Measurements from ENCODE around the gene WNK4. TPM values are rescaled to one million over a fixed set of nuclear protein-coding genes. Genes with fewer than 3 reads are reported as not detected.

Gene WNK4
- total and polyA plus RNA-seq, 10 of the 15 experiments (the other 5 are each of a cell fraction or from before 2014, with no cell fraction given) = 0.06 to 0.29 (median 0.13) TPM; not detected in 5

DNA sequence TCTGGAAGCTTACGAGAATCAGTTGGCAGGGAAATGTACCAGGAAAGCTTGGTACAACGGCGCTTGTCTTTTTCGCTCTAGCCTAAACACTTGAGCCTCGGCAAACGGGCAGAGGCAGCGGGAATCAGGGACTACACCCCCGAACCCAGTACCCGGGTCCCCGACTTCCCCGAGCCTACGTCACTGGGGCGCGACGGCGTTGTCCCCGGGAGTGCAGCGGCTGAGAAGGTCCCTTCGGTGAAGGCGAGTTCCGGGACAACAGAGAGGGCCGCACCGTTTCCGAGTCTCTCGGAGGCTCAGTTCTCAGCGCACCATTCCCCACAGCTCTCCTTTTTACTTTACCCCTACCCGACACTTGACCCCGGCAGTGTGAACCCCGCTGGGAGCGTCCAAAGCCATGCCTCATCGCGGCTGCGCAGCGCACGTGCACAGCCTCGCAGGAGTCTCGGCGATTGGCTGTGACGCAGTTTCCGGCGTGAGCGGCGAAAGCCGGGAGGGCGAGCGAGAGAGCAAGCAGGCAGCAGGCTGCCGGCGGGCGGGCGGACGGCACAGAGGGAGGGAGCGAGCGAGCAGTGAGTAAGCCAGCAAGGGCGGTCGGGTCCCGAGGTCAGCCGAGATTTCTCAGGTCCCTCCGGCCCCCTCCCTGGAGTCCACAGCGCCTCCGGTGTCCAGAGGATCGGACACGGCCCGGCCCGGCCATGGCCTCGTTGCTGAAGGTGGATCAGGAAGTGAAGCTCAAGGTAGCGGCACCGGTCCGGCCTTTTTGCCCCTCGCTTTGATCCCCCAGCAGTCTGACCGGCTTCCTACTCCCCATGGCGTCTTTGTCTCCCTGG is 52.7 kb downstream of the WNK4 start, which contains the start of gene PSME3 (continued):
- peak; percentile 98 for TF ChIP-seq CREB1 (IDR thresholded peaks at IDR 0.05; ENCODE audit: low read depth)
- no peak for TF ChIP-seq WRNIP1 (IDR thresholded peaks at IDR 0.05; ENCODE audit: borderline replicate concordance, low read depth, low read length)
- peak; percentile 16; the same call in 1 of the 2 replicates for TF ChIP-seq IRF4 (IDR thresholded peaks at IDR 0.05; ENCODE audit: low read depth, low read length)
- TF ChIP-seq EED (IDR thresholded peaks at IDR 0.05; ENCODE audit: low read depth) = no peak
- peak; percentile 76 for TF ChIP-seq NR2C1 (IDR thresholded peaks at IDR 0.05)
- TF ChIP-seq KDM1A (IDR thresholded peaks at IDR 0.05; ENCODE audit: borderline replicate concordance) = no peak
- TF ChIP-seq CHD2 (IDR thresholded peaks at IDR 0.05; ENCODE audit: borderline replicate concordance, low read depth, low read length) = 0 out of 2 replicates have a peak, but pooled peaks have one; percentile 24
- TF ChIP-seq POLR2AphosphoS2 (IDR thresholded peaks at IDR 0.05; ENCODE audit: low read depth, low read length) = peak; percentile 50; the same call in 1 of the 2 replicates
- no peak for TF ChIP-seq ZNF217 (IDR thresholded peaks at IDR 0.05)
- TF ChIP-seq ZNF384 (IDR thresholded peaks at IDR 0.05; ENCODE audit: borderline replicate concordance, low read depth, low read length) = no peak
- peak; percentile 76 for TF ChIP-seq GATAD2B (conservative IDR thresholded peaks at IDR 0.05; ENCODE audit: low read depth)
- TF ChIP-seq RUNX3 (IDR thresholded peaks at IDR 0.05; ENCODE audit: low read length) = peak; percentile 24; the same call in 1 of the 2 replicates
- TF ChIP-seq ZBED1 (IDR thresholded peaks at IDR 0.05; ENCODE audit: borderline replicate concordance) = no peak
- TF ChIP-seq CBFB (IDR thresholded peaks at IDR 0.05; ENCODE audit: low read depth) = 0 out of 2 replicates have a peak, but pooled peaks have one; percentile 78
- no peak for TF ChIP-seq SMARCA5 (IDR thresholded peaks at IDR 0.05)
- 0 out of 2 replicates have a peak, but pooled peaks have one; percentile 27 for TF ChIP-seq PAX5 (IDR thresholded peaks at IDR 0.05; ENCODE audit: borderline replicate concordance, low read depth, low read length)
- TF ChIP-seq, protein P1, sequence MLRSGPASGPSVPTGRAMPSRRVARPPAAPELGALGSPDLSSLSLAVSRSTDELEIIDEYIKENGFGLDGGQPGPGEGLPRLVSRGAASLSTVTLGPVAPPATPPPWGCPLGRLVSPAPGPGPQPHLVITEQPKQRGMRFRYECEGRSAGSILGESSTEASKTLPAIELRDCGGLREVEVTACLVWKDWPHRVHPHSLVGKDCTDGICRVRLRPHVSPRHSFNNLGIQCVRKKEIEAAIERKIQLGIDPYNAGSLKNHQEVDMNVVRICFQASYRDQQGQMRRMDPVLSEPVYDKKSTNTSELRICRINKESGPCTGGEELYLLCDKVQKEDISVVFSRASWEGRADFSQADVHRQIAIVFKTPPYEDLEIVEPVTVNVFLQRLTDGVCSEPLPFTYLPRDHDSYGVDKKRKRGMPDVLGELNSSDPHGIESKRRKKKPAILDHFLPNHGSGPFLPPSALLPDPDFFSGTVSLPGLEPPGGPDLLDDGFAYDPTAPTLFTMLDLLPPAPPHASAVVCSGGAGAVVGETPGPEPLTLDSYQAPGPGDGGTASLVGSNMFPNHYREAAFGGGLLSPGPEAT (IDR thresholded peaks at IDR 0.05; ENCODE audit: low read depth) = peak; percentile 99
- TF ChIP-seq, protein P2, sequence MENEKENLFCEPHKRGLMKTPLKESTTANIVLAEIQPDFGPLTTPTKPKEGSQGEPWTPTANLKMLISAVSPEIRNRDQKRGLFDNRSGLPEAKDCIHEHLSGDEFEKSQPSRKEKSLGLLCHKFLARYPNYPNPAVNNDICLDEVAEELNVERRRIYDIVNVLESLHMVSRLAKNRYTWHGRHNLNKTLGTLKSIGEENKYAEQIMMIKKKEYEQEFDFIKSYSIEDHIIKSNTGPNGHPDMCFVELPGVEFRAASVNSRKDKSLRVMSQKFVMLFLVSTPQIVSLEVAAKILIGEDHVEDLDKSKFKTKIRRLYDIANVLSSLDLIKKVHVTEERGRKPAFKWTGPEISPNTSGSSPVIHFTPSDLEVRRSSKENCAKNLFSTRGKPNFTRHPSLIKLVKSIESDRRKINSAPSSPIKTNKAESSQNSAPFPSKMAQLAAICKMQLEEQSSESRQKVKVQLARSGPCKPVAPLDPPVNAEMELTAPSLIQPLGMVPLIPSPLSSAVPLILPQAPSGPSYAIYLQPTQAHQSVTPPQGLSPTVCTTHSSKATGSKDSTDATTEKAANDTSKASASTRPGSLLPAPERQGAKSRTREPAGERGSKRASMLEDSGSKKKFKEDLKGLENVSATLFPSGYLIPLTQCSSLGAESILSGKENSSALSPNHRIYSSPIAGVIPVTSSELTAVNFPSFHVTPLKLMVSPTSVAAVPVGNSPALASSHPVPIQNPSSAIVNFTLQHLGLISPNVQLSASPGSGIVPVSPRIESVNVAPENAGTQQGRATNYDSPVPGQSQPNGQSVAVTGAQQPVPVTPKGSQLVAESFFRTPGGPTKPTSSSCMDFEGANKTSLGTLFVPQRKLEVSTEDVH (IDR thresholded peaks at IDR 0.05; ENCODE audit: low read depth, partially characterized antibody) = peak; percentile 94
- peak; percentile 58; the same call in 1 of the 2 replicates for TF ChIP-seq RAD51 (IDR thresholded peaks at IDR 0.05)
- TF ChIP-seq, protein P3, sequence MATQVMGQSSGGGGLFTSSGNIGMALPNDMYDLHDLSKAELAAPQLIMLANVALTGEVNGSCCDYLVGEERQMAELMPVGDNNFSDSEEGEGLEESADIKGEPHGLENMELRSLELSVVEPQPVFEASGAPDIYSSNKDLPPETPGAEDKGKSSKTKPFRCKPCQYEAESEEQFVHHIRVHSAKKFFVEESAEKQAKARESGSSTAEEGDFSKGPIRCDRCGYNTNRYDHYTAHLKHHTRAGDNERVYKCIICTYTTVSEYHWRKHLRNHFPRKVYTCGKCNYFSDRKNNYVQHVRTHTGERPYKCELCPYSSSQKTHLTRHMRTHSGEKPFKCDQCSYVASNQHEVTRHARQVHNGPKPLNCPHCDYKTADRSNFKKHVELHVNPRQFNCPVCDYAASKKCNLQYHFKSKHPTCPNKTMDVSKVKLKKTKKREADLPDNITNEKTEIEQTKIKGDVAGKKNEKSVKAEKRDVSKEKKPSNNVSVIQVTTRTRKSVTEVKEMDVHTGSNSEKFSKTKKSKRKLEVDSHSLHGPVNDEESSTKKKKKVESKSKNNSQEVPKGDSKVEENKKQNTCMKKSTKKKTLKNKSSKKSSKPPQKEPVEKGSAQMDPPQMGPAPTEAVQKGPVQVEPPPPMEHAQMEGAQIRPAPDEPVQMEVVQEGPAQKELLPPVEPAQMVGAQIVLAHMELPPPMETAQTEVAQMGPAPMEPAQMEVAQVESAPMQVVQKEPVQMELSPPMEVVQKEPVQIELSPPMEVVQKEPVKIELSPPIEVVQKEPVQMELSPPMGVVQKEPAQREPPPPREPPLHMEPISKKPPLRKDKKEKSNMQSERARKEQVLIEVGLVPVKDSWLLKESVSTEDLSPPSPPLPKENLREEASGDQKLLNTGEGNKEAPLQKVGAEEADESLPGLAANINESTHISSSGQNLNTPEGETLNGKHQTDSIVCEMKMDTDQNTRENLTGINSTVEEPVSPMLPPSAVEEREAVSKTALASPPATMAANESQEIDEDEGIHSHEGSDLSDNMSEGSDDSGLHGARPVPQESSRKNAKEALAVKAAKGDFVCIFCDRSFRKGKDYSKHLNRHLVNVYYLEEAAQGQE (IDR thresholded peaks at IDR 0.05; ENCODE audit: low read depth, low read length) = no peak
- no peak for TF ChIP-seq RCOR1 (conservative IDR thresholded peaks at IDR 0.05; ENCODE audit: low read depth, low read length)
- 0 out of 2 replicates have a peak, but pooled peaks have one; percentile 11 for TF ChIP-seq SMC3 (IDR thresholded peaks at IDR 0.05; ENCODE audit: borderline replicate concordance, low read length)
- no peak for TF ChIP-seq FOXM1 (IDR thresholded peaks at IDR 0.05; ENCODE audit: low read depth, low read length)

All from GM12878 (cell line).